GM04504 (cell line): ENCODE data around the gene B4GALNT3.
A peak's percentile ranks its signal among the peaks of the same experiment; 100 is the strongest.
"Not testable (repeated sequence)": the region's sequence is repeated elsewhere in the genome, so short reads cannot be mapped to it uniquely, and the experiment has no call there.

Source experiments
- DNase-seq: peaks from one replicate; pipeline ENCODE4 v3.0.0-alpha.2; 2012; ENCODE audit warnings: low read depth

B4GALNT3 gene

DNA sequence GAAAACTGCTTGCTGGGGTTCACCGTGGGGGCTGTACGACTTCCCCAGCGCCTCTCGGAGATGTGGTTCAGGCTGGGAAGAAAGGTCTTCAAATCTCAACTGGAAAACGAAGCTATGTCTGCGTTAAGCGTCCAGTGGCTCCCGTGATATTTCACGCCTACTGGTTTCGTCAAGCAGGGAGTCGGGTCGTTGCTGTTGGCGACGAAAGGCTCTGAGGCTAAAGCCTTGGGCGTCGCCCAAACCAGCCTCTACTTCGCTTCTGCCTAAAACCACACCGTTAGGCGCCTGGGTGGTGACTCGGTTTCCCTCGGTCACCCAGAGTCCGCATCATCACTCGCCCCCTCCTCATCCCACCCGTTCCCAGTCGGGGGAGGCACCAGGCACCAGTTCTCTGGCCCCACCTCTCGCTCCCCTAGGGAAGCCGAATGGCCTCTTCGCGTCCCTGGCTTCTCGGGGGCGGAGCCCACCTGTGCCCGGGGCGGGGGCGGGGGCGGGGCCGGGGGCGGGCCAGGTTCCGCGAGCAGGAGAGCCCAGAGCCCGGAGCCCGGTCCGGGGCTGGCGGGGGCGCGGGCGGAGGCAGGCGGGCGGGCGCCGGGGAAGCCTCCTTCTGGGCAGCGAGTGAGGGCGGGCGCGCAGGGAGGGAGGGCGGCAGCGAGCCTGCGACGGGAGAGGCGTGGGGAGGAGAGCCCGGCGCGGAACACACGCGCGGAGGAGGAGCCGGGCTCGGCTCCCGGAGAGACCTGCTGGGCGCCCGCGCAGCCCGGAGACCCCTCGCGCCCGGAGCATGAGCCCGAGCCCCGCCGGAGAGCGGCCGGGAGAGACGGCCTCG lies at the start of gene B4GALNT3:
Gene B4GALNT3 (plus strand): TSS at position 510 of the 829 bp plus-strand sequence. CDS start 438 bp downstream, outside the sequence.
- DNase-seq = no peak

DNA sequence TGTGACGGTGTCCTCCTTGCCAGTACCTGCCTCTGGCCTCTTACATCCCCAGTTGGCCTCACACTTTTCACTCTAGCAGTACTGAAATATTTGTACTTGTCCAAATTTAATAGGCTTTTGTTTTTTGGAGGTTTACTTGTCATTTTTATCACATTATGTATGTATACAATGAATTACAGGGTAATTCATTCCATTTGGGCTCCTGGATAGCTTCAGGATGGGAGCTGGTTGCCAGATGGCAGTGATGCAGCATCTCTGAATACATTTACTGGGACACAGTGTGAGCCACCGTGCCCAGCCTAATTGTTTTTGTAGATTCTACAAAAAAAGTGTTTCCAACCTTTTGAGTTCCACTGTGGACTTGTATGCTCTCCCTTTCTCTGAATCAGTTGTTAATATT lies 44.9 kb upstream of the B4GALNT3 start:
- no peak for DNase-seq

DNA sequence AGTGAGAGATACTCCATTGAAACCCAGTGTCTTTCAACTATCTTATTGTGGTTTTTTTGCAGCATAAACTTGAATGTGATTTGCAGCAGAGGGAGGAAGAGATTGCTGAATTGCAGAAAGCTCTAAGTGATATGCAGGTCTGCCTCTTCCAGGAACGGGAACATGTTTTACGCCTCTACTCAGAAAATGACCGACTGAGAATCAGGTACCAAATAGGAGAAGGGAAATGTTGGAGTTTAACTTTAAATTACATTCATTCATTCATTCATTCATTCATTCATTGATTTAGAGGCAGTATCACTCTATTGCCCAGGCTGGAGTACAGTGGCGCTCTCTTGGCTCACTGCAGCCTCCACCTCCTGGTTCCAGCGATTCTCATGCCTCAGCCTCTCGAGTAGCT lies 41.3 kb upstream of the B4GALNT3 start:
- no peak for DNase-seq

DNA sequence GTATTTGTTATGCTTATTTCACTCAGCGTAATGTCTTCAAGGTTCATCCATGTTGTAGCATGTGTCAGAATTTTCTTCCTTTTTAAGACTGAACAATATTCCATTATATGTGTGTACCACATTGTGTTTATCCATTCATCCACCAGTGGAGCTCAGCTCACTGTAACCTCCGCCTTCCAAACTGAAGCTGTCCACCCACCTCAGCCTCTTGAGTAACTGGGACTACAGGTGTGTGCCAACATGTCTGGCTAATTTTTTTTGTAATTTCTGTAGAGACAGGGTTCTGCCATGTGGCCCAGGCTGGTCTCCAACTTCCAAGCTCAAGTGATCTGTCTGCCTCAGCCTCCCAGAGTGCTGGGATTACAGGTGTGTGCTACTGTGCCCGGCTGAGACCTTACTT lies 37.2 kb upstream of the B4GALNT3 start:
- DNase-seq = no peak

DNA sequence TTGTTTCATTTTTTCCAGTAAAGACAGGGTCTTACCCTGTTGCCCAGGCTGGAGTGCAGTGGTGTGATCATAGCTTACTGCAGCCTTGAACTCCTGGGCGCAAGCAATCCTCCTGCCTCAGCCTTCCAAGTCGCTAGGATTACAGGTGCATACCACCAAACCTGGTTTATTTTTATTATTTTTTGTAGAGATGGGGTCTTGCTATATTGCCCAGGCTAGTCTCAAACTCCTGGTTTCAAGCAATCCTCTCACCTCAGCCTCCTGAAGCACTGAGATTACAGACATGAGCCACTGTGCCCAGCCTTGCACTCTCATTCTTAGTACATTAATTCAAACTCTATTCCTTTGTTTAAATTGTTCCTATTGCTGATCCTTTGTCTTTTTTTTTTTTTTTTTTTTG lies 24.0 kb upstream of the B4GALNT3 start:
- DNase-seq = not testable (repeated sequence)

DNA sequence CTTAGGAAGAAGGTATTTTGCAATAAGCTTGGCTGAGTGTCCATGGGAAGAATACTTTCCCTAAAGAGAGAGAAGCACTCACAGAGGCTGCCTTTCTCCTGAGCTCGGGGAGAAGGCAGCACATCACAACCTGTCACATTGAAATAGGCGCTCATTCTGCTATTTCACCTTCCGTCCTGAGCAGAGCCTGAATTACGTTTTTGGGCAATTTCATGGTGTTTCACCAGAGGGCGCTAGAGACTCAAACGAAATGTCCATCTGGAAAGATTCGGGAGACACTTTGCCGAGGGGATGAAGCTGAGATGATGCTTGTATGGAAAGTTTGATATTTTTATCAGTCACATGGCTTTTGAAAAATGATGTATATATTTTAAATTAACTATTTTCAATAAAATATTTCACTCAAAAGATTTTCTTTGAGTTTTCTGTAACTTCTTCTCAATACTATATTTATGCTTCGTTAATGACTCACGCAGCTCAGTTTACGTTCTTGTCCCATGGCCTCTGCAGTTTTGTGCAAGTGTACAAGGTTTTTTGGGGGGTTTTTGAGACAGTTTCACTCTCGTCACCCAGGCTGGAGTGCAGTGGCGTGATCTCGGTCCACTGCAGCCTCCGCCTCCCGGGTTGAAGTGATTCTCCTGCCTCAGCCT lies 17.4 kb upstream of the B4GALNT3 start:
- peak; percentile 12 for DNase-seq

DNA sequence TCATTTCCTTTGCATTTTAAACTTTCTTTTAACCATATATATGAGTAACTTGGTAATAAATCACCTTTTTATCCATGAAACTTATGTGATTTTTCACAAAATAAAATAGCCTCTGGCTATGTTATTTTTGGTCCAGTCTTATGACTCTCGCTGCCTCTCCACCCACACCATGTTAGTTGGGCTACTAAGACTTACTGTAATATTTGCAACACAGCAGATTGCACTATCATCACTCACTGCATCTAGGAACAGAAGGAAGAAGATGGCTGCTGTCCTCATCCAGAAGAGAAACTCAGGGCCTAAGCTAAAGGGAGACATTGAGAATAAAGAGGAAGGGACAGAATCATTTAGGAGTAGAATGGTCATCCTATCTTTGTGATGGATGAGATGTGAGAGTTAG lies 12.6 kb upstream of the B4GALNT3 start:
- no peak for DNase-seq

DNA sequence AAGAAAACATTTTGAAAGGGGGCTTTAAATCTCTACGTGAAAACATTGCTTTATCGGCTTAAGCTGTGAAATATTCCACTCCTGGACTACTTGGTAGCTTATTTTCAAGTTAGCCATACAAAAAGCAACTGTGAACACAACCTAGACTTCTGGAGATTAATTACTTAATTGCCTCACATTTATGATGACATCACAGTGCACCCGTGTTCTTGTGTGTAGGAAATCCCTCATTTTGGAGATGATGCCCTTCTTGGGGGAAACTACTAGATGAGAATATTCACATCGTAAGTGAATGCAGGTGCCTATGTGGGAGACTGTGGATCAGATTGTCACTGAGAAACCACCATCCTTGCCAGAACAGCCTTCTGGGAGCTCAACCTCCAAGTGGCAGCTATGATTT lies 10.5 kb upstream of the B4GALNT3 start:
- DNase-seq = no peak

DNA sequence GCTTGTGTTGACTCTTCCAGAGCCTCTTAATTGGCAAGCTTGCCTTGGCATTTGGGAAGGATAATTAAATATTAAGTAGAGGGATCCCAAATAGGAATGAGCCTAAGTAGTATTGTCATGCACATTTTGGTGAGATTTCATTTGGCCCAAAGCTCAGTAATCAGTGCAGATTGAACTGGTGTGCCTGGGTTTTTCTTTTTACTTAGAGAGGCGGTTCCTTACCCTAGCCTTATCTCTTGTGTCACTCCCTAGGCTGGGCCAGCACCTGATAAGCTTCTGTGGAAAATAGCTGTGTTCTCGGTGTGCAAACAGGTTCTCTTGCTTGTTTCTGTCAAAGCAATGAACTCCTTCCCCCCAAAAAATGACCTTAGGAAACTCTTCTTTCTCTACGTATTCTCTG lies 9.3 kb upstream of the B4GALNT3 start:
- no peak for DNase-seq

DNA sequence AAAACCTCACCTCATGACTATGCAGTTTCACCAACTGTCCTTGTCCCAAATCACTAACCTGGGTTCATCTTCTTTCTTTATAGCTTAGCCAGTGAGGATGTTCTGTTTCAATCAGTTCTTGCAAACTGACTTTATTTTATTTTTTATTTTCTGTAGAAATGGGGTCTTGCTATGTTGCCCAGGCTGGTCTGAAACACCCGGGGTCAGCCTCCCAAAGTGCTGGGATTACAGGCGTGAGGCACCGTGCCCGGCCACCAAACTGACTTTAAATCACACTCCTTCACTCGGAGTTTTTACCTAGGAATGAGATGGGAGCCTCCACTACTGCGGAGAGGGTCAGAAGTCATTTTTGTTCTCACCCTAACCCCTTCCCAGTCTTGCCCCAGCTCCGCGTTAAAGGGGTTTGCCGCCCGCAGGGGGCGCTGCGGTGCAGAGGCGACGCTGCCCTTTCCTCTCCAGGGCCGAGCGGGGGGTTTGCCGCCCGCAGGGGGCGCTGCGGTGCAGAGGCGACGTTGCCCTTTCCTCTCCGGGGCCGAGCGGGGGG lies 7.0 kb upstream of the B4GALNT3 start:
- DNase-seq = no peak

DNA sequence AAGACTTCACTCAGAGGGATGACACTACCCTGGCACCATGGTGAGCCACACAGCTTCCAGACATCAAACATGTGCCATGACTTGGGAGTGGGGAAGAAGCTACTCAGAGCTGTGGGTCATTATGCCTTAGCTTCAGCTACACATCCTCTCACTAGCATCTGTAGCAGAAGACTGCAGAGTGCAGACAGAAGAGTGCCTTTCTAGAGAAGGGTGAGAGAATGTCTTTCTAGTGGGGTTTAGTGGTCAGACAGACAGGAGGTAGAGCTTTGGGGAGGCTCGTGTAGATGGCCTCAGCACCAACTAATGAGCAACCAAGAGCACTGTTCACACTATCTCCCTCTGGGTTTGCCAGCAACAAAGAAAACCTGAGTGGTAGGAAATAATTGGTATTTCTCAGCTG lies 4.9 kb upstream of the B4GALNT3 start:
- no peak for DNase-seq

DNA sequence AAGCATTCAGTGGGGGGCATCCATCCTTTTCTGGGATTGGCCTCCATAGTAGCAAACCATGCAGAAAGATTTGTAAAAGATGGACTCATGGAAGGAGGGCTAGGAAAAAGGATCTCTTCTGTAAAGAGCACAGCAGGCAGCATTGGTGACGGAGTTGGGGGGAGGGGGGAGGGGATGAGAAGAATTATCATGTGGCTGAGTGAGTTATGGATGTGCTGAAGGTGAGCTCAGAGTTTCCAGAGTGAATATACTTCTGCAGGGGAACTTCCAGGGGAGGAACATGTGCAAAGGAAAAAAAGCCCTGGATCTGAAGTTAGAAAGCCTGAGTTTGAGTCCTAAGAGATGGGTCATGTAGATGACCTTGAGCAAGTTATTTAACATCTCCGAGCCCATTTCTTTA lies 3.9 kb upstream of the B4GALNT3 start:
- DNase-seq = no peak

DNA sequence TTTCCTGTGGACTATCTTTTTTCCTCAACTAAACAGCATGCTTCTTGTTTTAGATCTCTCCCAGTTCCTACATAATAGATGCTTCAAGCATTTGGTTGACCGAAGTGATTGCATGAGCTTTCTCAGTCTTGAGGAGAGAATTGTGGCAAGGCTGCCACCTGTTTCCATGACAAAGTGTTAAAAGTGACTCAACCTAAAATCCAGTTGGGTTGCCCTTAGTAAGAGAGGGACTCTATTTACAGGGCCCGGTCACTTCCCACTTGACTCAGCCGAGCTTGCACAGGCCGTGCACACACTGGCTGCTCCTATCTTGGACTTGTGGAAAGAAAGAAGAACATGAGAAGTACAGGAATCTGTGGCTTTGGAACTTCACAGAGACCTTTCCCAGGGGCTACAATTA lies 2.1 kb upstream of the B4GALNT3 start:
- DNase-seq = no peak

DNA sequence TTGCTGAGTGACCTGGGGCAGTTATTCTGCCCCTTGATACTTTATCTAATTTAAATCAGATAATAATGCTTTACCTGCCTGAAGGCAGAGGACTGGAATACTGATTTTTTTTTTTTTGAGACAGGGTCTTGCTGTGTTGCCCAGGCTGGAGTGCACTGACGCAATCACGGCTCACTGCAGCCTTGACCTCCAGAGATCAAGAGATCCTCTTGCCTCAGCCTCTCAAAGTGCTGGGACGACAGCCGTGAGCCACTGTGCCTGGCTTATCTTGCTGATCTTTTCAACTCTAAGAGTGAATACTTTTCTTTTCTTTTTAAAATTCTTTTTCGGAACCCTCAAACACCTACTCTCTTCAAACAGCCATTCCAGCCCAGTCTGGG lies 699 bp upstream of the B4GALNT3 start:
- no peak for DNase-seq

DNA sequence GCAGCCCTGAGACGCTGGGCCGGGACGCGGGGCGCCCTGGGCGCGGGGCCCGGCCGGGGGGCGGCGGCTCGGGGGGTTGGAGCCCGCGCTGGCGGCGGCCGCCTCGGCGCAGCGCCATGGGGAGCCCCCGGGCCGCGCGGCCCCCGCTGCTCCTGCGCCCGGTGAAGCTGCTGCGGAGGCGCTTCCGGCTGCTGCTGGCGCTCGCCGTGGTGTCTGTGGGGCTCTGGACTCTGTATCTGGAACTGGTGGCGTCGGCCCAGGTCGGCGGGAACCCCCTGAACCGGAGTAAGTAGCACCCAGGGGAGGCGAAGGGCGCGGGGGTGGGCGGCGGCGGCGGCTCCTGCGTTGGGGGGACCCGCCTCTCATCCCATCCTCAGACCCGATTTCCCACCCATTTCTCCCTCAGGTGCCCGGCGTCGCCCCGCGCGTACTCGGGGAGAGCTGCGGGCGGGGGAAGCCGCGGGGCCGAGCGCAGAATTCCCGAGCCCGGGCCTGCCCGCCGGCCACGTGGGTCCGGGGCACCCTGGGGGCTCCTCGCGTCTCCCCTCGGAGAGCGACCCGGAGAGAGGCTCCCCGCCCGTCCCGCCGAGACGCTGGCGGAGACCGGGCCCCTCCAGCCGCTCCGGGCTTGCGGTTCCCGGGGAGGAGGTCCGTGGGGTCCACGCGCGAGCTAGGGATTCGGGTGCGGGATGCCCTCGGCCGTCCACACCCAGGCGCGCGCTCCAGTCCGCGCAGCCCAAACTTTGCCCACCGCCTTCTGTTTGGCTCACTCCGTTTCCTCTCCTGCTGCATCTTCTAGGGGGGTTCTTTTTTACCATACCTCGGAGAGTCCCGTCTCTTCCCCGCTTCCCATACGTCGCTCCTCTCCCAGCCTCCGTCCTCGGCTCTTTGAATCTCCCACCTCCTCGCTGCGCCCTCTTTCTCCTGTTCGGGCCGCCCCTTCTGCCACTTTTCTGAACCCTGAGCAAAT lies 807 bp downstream of the B4GALNT3 start:
- no peak for DNase-seq

DNA sequence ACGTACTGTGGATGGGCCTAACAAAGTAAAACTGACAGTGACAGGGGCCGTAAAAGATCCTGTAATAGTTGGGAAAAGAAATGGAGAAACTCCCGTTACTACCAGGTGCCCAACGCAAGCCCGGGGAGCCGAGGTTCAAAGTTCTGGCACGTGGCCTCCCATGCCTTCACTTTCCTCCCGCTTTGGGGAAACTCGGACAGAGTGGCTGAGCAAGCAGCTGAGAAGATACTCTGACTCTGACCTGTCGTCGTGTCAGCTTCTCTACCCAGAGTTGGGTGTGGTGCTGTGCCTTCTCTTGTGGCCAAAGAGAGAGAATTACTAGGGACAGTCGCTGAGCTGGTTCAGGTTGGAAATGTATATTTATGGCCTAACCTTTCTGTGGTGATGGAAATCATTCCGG lies 1.7 kb downstream of the B4GALNT3 start:
- DNase-seq = no peak

DNA sequence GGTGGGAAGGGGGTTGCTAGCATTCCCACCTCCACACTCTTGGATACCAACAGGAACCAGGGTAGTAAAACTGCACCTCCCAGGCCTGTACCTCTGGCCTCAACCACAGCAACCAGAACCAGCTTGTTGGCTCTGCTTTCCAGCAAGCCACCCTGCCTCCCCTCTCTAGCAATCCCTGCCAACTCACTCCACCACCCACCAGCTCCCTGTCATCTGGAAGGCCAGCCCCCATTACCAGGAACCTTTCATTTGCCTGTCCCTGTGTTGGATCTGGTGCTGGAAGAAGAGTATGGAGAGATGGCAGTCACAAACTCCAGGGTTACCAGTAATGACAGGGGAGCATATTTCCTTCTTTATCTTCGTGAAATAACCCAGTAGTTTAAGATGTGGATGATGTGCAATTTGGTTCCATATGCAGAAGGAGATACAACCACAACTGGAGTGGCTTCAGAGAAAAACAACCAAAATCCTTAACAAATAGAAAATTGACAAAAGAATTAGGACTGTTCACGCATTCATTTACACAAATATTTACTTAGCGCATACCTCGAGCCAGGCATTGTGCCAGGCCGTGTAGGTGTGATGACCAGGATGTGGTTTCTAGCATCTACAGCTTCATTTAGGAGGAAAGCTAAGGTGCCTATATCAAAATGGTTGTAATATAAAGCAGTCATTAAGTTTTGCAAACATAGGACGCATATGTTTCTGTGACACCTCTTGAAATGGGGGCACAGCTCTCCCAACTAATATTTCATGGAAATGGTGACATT lies 3.4 kb downstream of the B4GALNT3 start:
- no peak for DNase-seq

DNA sequence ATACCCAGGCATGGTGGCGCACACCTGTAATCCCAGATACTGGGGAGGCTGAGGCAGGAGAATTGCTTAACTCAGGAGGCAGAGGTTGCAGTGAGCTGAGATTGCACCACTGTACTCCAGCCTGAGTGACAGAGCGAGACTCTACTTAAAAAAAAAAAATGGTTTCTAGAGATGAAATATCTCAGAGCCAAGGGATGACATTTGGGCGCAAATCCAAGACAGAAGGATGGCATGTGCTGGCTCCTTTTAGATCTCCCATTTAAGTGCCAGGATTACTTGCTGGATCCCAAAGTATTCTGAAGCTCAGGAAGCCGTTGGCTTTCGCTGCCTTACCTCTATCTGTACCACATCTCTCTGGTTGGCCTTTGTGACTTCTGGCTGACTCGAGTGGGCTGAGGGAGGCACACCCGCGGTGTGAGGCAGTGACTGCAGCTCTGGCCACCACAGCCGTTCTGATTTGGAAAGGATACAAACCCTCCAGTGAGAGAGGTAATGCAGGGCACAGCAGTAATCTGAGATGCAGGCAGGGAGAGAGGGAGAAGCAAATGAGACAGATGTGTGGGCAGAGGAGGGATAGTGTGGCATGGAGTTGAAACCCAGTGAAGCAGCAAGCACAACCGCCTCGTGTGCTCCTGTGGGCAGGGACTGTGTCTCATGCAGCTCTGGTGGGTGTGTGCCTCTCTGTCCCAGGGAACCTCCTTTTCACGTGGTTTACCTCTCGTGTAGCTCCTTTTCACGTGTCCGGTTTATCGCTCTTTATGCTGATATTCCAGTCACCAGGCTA lies 4.9 kb downstream of the B4GALNT3 start:
- no peak for DNase-seq

DNA sequence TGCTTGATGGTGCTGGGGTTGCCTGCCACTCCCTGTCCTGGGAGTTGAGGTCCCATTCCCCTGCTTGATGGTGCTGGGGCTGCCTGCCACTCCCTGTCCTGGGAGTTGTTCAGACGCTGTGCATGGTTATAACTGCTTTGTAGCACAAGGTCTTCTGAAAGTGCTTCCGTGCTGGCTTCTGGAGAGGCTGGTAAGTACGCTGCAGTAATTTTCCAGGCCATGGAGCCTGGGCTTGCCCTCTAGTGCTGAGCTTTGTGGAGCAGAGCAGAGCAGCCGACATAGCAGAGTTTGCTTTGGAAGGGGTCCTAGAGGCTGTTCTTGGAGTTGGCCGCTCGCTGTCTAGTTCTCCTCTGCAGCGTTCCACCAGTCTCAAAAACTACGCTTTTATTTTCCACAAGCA lies 6.3 kb downstream of the B4GALNT3 start:
- DNase-seq = no peak

DNA sequence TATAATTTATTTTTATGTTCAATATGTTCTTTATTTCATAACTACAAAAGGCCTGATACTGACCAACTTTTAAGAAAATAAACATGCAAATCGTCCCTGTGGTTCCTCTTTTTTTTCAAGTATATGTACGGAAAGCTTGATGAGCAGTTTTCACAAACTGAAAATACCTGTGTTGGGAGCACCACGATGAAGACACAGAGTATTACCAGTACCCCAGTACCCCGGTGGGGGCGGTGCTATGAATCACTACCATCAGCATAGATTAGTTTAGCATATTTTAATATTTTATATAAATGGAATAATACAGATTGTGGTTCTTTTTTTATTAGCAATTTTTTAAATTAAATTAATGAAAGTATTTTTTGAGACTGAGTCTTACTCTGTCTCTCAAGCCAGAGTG lies 7.0 kb downstream of the B4GALNT3 start:
- DNase-seq = no peak

DNA sequence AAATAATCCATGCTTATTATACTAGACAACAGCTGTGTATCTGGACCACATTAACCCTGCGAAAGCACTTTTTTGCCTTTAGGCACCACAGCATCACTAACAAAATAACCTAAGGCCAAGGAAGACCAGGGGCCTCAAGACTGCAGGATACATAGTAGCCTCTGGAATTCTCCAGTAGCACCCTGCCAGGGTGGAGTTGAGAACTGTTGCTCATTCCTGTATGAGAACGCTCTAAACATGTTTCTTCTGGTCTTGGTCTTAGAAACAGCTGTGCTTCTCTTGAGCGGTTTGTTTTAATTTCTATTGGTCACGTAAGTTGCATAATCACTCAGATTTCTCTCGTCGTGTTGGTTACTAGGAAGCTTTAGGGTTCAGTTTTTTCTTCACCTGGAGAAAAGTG lies 7.9 kb downstream of the B4GALNT3 start:
- DNase-seq = no peak
